Body of pancreas (tissue), 4 donors: ENCODE results near the gene SWT1. TPM values are rescaled to one million over a fixed set of nuclear protein-coding genes. Genes with fewer than 3 reads are reported as not detected.

Source experiments
- ATAC-seq: fragments of 150-250 bp; one replicate; pipeline ENCODE4 v1.9.1; 2016
- DNase-seq, 4 donors: peaks; one replicate each; pipeline ENCODE4 v3.0.0-alpha.2; 2019
- H3K27ac ChIP-seq, 4 donors: fragments of 200-600 bp; sonication (generic); 1 replicate in 3 of 4; 2 replicates in 1 of 4; pipeline versions ENCODE4 v1.5.1 to v1.6.1; 2016 to 2019; ENCODE audit warnings: mild to moderate bottlenecking in 1 of 4, mixed read lengths in 1 of 4, moderate library complexity in 1 of 4
- H3K27me3 ChIP-seq, 2 donors: fragments of 200-600 bp; sonication (generic); one replicate each; pipeline ENCODE4 v1.6.0; 2016; ENCODE audit warnings: mild to moderate bottlenecking in 1 of 2
- H3K36me3 ChIP-seq, 2 donors: fragments of 200-600 bp; sonication (generic); replicated peaks in 1 of 2; 2 replicates each; pipeline ENCODE4 v1.5.1; 2016; ENCODE audit warnings: low read depth in 2 of 2; ENCODE audit not compliant: insufficient read depth in 1 of 2
- H3K4me1 ChIP-seq: fragments of 200-600 bp; sonication (generic); one replicate; pipeline ENCODE4 v1.6.0; 2016
- H3K4me3 ChIP-seq, 2 donors: fragments of 200-600 bp; sonication (generic); 1 replicate in 1 of 2; 2 replicates in 1 of 2; pipeline ENCODE4 v1.5.1; 2016 to 2019
- H3K9me3 ChIP-seq, 3 donors: fragments of 200-600 bp; sonication (generic); 1 replicate in 2 of 3; 2 replicates in 1 of 3; pipeline ENCODE4 v1.5.1; 2016
- POLR2A ChIP-seq, 3 donors: fragments of 450-650 bp; IDR thresholded peaks; one replicate each; pipeline ENCODE4 v1.6.1; 2016; ENCODE audit warnings: antibody characterized with exemption in 3 of 3, mild to moderate bottlenecking in 2 of 3
- WGBS, 2 donors: methylation state at CpG; one replicate each; pipeline ENCODE4 v1.1.5; 2017; 5-methylcytosine and 5-hydroxymethylcytosine counted together
- intact Hi-C: fragments of 100-400 bp; cut with DNase I; formaldehyde crosslinking; loops from one replicate; pipeline ENCODE4 v1.15.1; 2023
- total RNA-seq, 2 donors: library from RNA; depleted of rRNA; stranded (reverse); fragments of >200 nt; gene quantifications; one replicate each; pipeline ENCODE4 v1.1.0, GENCODE V29; 2016
- TF ChIP-seq, protein P1 (sequence below), 7 experiments: fragments of 450-650 bp in 4 of 7; fragments of 200-600 bp in 3 of 7; sonication (generic) in 3 of 7; IDR thresholded peaks; one replicate each; pipeline ENCODE4 v1.5.1; 2016 to 2019; ENCODE audit warnings: antibody characterized with exemption in 7 of 7

SWT1 gene
- total RNA-seq, 2 donors from 2014 or later, result 7.6 to 13.0 TPM

DNA sequence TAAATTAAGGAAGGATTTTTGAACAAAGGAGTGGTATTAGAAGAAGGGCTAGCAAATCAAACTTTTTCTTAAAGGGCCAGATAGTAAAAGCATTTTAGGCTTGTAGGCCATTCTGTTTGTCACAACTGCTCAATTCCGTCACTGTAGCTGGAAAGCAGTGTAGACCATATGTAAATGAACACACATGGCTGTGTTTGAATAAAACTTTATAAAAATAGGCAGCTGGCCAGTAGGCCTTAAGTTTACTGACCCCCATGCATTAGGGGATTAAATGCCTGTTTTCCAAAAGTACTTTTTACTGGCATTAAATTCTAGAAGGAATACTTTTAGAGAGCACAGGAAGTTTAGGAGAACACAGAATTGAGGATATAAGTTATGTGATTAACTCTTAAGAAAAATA is 151.2 kb downstream of the SWT1 start:
- Histone ChIP-seq H3K36me3 (peaks cover 21 to 41% of the 10 kb centered on the region in 2 donors), H3K27ac (no peak overlapping the region), H3K4me1 (peaks cover 28% of the 10 kb centered on the region), H3K4me3 (no peak overlapping the region), H3K9me3 (no peaks in the 10 kb centered on the region), H3K27me3 (no peaks in the 10 kb centered on the region)
- no peak for DNase-seq
- 94 to 100% methylated on average over 1 of the region's 1 CpG for WGBS, 2 donors
- TF ChIP-seq, protein P1, sequence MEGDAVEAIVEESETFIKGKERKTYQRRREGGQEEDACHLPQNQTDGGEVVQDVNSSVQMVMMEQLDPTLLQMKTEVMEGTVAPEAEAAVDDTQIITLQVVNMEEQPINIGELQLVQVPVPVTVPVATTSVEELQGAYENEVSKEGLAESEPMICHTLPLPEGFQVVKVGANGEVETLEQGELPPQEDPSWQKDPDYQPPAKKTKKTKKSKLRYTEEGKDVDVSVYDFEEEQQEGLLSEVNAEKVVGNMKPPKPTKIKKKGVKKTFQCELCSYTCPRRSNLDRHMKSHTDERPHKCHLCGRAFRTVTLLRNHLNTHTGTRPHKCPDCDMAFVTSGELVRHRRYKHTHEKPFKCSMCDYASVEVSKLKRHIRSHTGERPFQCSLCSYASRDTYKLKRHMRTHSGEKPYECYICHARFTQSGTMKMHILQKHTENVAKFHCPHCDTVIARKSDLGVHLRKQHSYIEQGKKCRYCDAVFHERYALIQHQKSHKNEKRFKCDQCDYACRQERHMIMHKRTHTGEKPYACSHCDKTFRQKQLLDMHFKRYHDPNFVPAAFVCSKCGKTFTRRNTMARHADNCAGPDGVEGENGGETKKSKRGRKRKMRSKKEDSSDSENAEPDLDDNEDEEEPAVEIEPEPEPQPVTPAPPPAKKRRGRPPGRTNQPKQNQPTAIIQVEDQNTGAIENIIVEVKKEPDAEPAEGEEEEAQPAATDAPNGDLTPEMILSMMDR (IDR thresholded peaks at IDR 0.05), result no peak
- no peak for TF ChIP-seq POLR2A (IDR thresholded peaks at IDR 0.05)
- ATAC-seq, result no peak
- intact Hi-C loops, result no loop called here

DNA sequence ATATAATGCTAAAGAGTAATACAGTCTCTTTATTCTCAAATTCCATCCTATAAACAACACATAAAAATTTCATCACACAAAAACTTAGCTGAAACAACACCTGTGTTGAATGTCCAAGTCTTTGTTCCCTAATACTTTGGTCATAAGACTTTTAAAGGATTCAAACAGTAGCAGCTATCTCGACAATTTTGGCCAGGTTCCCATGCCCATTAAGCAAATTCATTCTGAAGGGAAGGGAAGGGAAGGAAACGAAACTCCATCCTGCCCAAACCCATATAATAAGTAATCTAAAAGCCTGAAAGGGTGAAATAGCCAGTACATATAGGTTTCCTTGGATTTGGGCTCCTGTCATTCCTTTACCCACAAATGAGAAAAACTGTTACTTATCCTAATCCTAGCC is 152.6 kb downstream of the SWT1 start:
- peaks cover 15 to 34% of the 10 kb centered on the region in 2 donors for H3K36me3 ChIP-seq
- DNase-seq, result peak in 3 of 4 donors; percentile 9 to 18 (median 18)

DNA sequence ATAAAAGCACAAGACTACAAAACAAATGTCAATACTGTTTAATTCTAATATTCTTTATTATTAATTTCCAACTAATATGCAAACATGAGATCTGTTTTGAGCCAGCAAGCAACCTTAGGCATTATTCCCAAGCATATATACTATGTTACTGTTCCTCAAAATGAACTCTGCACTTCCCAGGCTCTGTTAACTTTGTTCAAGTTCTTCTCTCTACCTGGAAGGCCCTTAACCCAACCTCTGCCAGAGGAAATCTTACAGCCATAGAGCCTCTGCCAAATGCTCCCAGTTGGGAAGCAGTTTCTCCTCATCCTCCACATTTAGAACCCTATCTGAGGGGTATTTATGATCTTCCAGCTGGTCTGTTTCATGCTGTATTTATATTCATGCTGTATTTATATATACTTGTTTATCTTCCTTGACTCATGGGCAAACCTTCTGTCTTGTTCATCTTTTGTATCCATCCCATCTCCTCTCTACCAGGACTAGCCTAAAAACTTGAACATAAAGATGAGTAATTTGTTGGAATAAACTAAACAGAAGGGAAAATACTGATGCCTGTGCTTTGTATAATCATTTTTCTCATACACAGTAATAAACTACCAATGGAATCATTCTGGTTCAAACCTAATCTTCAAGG is 154.7 kb downstream of the SWT1 start:
- peaks cover 4 to 14% of the 10 kb centered on the region in 2 donors for H3K36me3 ChIP-seq
- intact Hi-C loops, result no loop called here
- ATAC-seq (no peak), DNase-seq (no peak)
- no peak overlapping the region for H3K27ac ChIP-seq
- H3K9me3 ChIP-seq, result no peaks in the 10 kb centered on the region
- no peaks in the 10 kb centered on the region for H3K27me3 ChIP-seq
- TF ChIP-seq POLR2A (IDR thresholded peaks at IDR 0.05), result no peak
- TF ChIP-seq, protein P1 (IDR thresholded peaks at IDR 0.05), result no peak
- H3K4me3 ChIP-seq, result no peak overlapping the region
- peaks cover 53% of the 10 kb centered on the region for H3K4me1 ChIP-seq

More for the DNA sequence above, 152.6 kb downstream of the SWT1 start:
- Histone ChIP-seq H3K9me3 (no peaks in the 10 kb centered on the region), H3K27ac (no peak overlapping the region), H3K4me3 (no peak overlapping the region), H3K27me3 (no peaks in the 10 kb centered on the region), H3K4me1 (peaks cover 42% of the 10 kb centered on the region)
- intact Hi-C loops, result no loop called here
- no peak for TF ChIP-seq POLR2A (IDR thresholded peaks at IDR 0.05)
- TF ChIP-seq, protein P1 (IDR thresholded peaks at IDR 0.05), result no peak
- 7 to 10% methylated on average over 2 of the region's 2 CpGs for WGBS, 2 donors
- no peak for ATAC-seq

DNA sequence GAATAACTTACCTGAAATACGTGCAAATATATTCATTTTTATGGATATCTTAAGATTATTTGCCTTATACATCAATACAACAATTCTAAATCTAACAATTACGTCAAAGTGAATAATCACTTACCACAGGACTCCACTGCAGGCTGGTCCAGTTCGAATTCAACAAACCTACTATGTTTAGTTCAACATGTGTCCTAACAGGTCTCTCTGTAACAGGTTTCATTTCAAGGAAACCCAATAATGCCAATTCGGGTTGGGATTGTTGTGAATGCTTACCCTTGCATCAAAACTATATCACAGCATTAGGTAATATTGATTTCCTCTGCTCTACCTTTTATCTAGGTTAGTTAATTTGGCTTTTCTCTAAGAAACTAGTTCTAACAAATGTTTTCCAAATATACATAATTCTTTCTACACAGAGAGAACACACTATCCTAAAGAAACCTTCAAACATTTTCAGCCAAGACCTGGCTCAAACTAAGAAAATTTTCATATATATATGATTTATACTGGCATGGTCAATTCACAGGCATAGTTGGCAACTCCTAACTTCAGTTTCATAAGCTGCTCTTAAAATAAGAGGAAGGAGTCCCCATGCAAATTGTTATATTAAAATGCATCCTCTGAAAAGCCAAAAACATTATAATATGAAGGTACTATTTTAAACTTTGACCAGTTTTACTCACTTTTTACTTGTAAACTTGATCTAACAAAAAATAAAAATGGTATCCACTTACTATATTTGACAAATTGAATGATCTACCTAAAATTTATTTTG is 155.6 kb downstream of the SWT1 start:
- no peaks in the 10 kb centered on the region for H3K27me3 ChIP-seq
- DNase-seq, result no peak
- no peaks in the 10 kb centered on the region for H3K9me3 ChIP-seq
- ATAC-seq, result no peak
- no peak overlapping the region for H3K27ac ChIP-seq
- peaks cover 53% of the 10 kb centered on the region for H3K4me1 ChIP-seq
- no peak for TF ChIP-seq POLR2A (IDR thresholded peaks at IDR 0.05)
- TF ChIP-seq, protein P1 (IDR thresholded peaks at IDR 0.05), result no peak
- no peak overlapping the region for H3K4me3 ChIP-seq
- peaks cover 0 to 10% of the 10 kb centered on the region in 2 donors for H3K36me3 ChIP-seq
- intact Hi-C loops, result no loop called here
- 50 to 60% methylated on average over 4 of the region's 4 CpGs for WGBS, 2 donors
